Lung (tissue), 12 donors: ENCODE data around the gene GNAS-AS1. TPM values are rescaled to one million over a fixed set of nuclear protein-coding genes. Genes with fewer than 3 reads are reported as not detected.

Experiments used
- ATAC-seq: fragments of 200-7000 bp; cut with Tn5 transposase; one replicate; pipeline ENCODE4 v1.9.1; 2020; ENCODE audit warnings: moderate number of reproducible peaks; ENCODE audit not compliant: insufficient read depth, low FRiP score
- DNase-seq, 3 donors: peaks; one replicate each; pipeline ENCODE4 v3.0.0-alpha.2; 2013 to 2017
- H3K27ac ChIP-seq, 2 donors: one replicate each; pipeline ENCODE4 v1.5.1; 2013; ENCODE audit warnings: mild to moderate bottlenecking in 2 of 2, moderate library complexity in 2 of 2, control low read depth in 1 of 2, inconsistent platforms in 1 of 2, low read depth in 1 of 2, low read length in 1 of 2
- H3K27me3 ChIP-seq, 3 donors: one replicate each; pipeline ENCODE4 v1.5.1; 2013; ENCODE audit warnings: low read length in 2 of 3; ENCODE audit not compliant: control insufficient read depth in 3 of 3, insufficient read depth in 3 of 3
- H3K36me3 ChIP-seq, 4 donors: one replicate each; pipeline ENCODE4 v1.5.1; 2013; ENCODE audit warnings: low read length in 4 of 4, mild to moderate bottlenecking in 1 of 4, moderate library complexity in 1 of 4; ENCODE audit not compliant: control insufficient read depth in 4 of 4, insufficient read depth in 4 of 4
- H3K4me1 ChIP-seq, 5 donors: one replicate each; pipeline ENCODE4 v1.5.1; 2013; ENCODE audit warnings: low read length in 5 of 5, mild to moderate bottlenecking in 2 of 5, moderate library complexity in 1 of 5; ENCODE audit not compliant: control insufficient read depth in 5 of 5, insufficient read depth in 5 of 5
- H3K4me3 ChIP-seq: one replicate; pipeline ENCODE4 v1.5.1; 2013; ENCODE audit warnings: mild to moderate bottlenecking, control low read depth, moderate library complexity
- H3K9ac ChIP-seq, 2 donors: one replicate each; pipeline ENCODE4 v1.5.1; 2013; ENCODE audit warnings: low read length in 2 of 2, control low read depth in 1 of 2; ENCODE audit not compliant: insufficient read depth in 1 of 2
- H3K9me3 ChIP-seq, 4 donors: one replicate each; pipeline ENCODE4 v1.5.1; 2013; ENCODE audit warnings: low read length in 3 of 4, mild to moderate bottlenecking in 1 of 4, moderate library complexity in 1 of 4; ENCODE audit not compliant: control insufficient read depth in 4 of 4, insufficient read depth in 3 of 4
- CTCF ChIP-seq: IDR thresholded peaks from 2 replicates; pipeline ENCODE4 v1.5.1; 2012; ENCODE audit warnings: mild to moderate bottlenecking; ENCODE audit errors: control extremely low read depth, extremely low read depth
- WGBS, 2 donors: extraction: QIAGEN DNeasy Blood & Tissue Kit; methylation state at CpG; one replicate each; pipeline ENCODE4 v1.1.7; 2013; 5-methylcytosine and 5-hydroxymethylcytosine counted together
- polyA plus RNA-seq, 2 donors: library from polyadenylated mRNA; stranded (reverse); fragments of 200-250 nt; gene quantifications; one replicate each; pipeline ENCODE4 v1.2.1, GENCODE V29; 2013
- total RNA-seq, 2 donors: library from RNA; depleted of rRNA in 1 of 2; stranded (reverse); fragments of >200 nt in 1 of 2; gene quantifications; one replicate each; pipeline ENCODE4 v1.2.1, GENCODE V29; 2014 to 2021
- donor health status: control.
- donor health status: control.
- donor health status: Bipolar disorder and iron deficiency.
- donor health status: healthy.
- donor health status: DM: yes; HTN: yes; CAD: no.

GNAS-AS1 gene
- total and polyA plus RNA-seq, 4 donors: 0.07 to 1.9 (median 0.74) TPM

GRCh38 chr20:58889334-58889760 lies 38.6 kb upstream of the GNAS-AS1 start:
- peak overlapping the region; percentile 50 to 74 for H3K27ac ChIP-seq
- WGBS, 2 donors: 49% methylated on average over 35 of the region's 35 CpGs
- H3K4me3 ChIP-seq: peak overlapping the region; percentile 85
- no peak for TF ChIP-seq CTCF
- ATAC-seq (no peak), DNase-seq (no peak)
- no peaks in the 10 kb centered on the region for H3K9me3 ChIP-seq
- H3K9ac ChIP-seq: peak overlapping the region in 1 of 2 donors; percentile 38
- no peaks in the 10 kb centered on the region for H3K36me3 ChIP-seq
- no peaks in the 10 kb centered on the region for H3K27me3 ChIP-seq
- peaks cover 0 to 28% (median 8%) of the 10 kb centered on the region in 5 donors for H3K4me1 ChIP-seq

DNA sequence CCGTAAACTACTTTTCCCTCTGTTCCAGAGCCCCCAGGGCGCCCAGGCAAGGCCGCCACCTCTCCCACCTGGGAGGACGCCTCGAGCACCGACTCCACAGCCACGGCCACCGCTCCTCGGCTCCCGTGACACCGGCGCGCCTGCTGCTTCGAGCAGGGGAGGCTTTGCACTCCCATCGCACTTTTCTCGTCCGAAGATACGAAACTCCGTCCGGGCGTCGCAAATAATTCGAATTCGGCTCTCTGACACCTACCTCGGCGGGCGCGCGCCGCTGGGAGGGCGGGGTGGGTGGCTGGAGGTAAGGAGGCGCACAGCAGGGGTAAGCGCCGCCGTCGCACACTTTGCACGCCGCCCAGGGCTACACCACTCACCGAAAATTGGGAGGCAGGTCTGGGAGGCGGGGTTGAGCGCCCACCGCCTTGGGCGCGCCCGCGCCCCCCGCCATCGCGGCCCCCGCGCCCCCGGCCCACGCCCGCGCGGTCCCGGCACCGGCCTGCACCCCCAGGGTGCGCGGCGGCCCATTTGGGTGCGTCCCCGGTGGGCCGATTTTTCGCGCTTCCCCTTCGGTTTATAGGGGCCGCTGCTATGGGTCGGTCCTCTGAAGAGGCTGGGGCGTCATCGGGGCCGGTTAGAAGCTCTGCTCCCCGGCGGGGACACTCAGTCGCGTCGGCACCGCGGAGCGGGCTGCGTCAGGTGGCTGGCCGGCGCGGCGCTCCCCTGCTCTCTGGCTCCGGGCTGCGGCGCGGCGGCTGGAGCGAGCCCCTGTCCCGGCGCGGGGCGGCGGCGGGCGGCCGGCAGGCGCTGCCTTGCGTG lies 38.0 kb upstream of the GNAS-AS1 start:
- H3K9me3 ChIP-seq: no peaks in the 10 kb centered on the region
- TF ChIP-seq CTCF: no peak
- peak overlapping the region; percentile 57 to 68 for H3K9ac ChIP-seq
- no peaks in the 10 kb centered on the region for H3K27me3 ChIP-seq
- H3K4me1 ChIP-seq: peaks cover 0 to 21% (median 3%) of the 10 kb centered on the region in 5 donors
- 55% methylated on average over 84 to 101 of the region's 101 CpGs for WGBS, 2 donors
- peak overlapping the region; percentile 50 to 85 for H3K27ac ChIP-seq
- H3K4me3 ChIP-seq: peak overlapping the region; percentile 73
- H3K36me3 ChIP-seq: no peaks in the 10 kb centered on the region
- peak; percentile 79 to 87 (median 83) for DNase-seq
- ATAC-seq: peak; percentile 27

- H3K36me3 ChIP-seq: no peaks in the 10 kb centered on the region
- peaks cover 0 to 19% (median 1%) of the 10 kb centered on the region in 5 donors for H3K4me1 ChIP-seq
- no peak for TF ChIP-seq CTCF
- H3K9ac ChIP-seq: peak overlapping the region; percentile 57 to 68
- peak overlapping the region in 1 of 2 donors; percentile 85 for H3K27ac ChIP-seq
- no peaks in the 10 kb centered on the region for H3K9me3 ChIP-seq
- ATAC-seq (no peak), DNase-seq (no peak)
- H3K4me3 ChIP-seq: peak overlapping the region; percentile 73
- WGBS, 2 donors: 58 to 68% methylated on average over 12 of the region's 12 CpGs
- H3K27me3 ChIP-seq: no peaks in the 10 kb centered on the region
These were observed 37.4 kb upstream of the GNAS-AS1 start for GRCh38 chr20:58888103-58888502.
